Measurements from ENCODE around the gene HLF.

DNA sequence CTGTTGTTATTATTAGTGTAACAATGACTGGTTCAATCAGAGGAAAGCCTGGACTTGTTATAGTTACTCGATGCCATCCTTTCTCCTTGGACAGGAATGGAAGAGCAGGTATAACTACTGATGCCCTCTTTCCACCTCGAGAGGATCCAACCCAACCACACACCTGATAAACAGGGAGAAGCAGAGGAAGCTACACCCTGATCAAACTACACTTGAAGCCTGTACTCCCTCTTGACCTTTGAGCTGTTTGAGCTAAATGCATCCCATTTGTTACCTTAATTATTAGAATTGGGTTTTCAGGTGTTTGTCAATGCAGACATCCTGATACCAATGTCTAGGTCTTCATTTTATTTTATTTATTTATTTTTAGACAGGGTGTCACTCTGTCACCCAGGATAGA lies 23.7 kb upstream of the HLF start:
- TF ChIP-seq RAD21 (IDR thresholded peaks at IDR 0.05; ENCODE audit: low read depth) = no peak
- TF ChIP-seq YY1 (IDR thresholded peaks at IDR 0.05; ENCODE audit: low read depth) = no peak
- TF ChIP-seq EGR1 (IDR thresholded peaks at IDR 0.05) = no peak
- TF ChIP-seq EP300 (IDR thresholded peaks at IDR 0.05; ENCODE audit: borderline replicate concordance) = no peak
- no peak for TF ChIP-seq FOXM1 (IDR thresholded peaks at IDR 0.05; ENCODE audit: borderline replicate concordance, low read depth)
- TF ChIP-seq NFIC (IDR thresholded peaks at IDR 0.05) = no peak
- no peak for TF ChIP-seq ZBTB7A (IDR thresholded peaks at IDR 0.05; ENCODE audit: low read depth)
- TF ChIP-seq, protein P1, sequence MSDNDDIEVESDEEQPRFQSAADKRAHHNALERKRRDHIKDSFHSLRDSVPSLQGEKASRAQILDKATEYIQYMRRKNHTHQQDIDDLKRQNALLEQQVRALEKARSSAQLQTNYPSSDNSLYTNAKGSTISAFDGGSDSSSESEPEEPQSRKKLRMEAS (IDR thresholded peaks at IDR 0.05) = no peak
- no peak for TF ChIP-seq TEAD4 (IDR thresholded peaks at IDR 0.05)
- TF ChIP-seq REST (IDR thresholded peaks at IDR 0.05; ENCODE audit: low read depth) = no peak
- TF ChIP-seq TAF1 (IDR thresholded peaks at IDR 0.05; ENCODE audit: low read depth) = no peak
- TF ChIP-seq TCF12 (IDR thresholded peaks at IDR 0.05; ENCODE audit: low read depth) = no peak
- TF ChIP-seq CEBPB (IDR thresholded peaks at IDR 0.05) = no peak
- TF ChIP-seq CREB1 (IDR thresholded peaks at IDR 0.05; ENCODE audit: low read depth) = no peak
